HepG2 (cell line): ENCODE measurements around the gene PLSCR5. TPM values are rescaled to one million over a fixed set of nuclear protein-coding genes. Genes with fewer than 3 reads are reported as not detected.

Source experiments
- ATAC-seq: fragments of 200-7000 bp; cut with Tn5 transposase; 3 replicates; pipeline ENCODE4 v1.9.1; 2020; ENCODE audit warnings: mild to moderate bottlenecking, moderate library complexity
- BruUV-seq: library from RNA; stranded (reverse); fragments of 400-500 nt; replicated peaks from 2 replicates; lab custom pipeline; 2021; lab: Mats Ljungman, UMichigan
- CTCF ChIA-PET: fragments of 300-600 bp; formaldehyde crosslinking; extraction: SDS; loops from one replicate; lab custom pipeline; 2021; ENCODE audit warnings: low total read pairs, inconsistent platforms, low intra/inter-chr PET ratio; lab: Yijun Ruan, JAX
- POLR2A ChIA-PET: fragments of 350-600 bp; sonication (Branson Sonifier 250); formaldehyde crosslinking; loops from one replicate; lab custom pipeline; 2020; ENCODE audit warnings: antibody characterized with exemption, inconsistent platforms; lab: Yijun Ruan, JAX
- DNase-seq: peaks from one replicate; pipeline ENCODE4 v3.0.0-alpha.2; 2015; ENCODE audit warnings: low spot score
- FAIRE-seq: peaks from 3 replicates; lab custom pipeline; 2011; peaks lifted over from hg19 to GRCh38; lab: Jason Lieb, UNC
- H2AFZ ChIP-seq: one replicate; pipeline ENCODE4 v1.6.1; 2011; ENCODE audit warnings: low read length, inconsistent platforms
- H3K27ac ChIP-seq: fragments of 300-600 bp; 3 replicates; pipeline ENCODE4 v1.8.0; 2011; ENCODE audit warnings: mixed run types, mild to moderate bottlenecking, mixed read lengths, low read length, inconsistent platforms; ENCODE audit not compliant: insufficient read depth; ENCODE audit errors: extremely low read length
- H3K27me3 ChIP-seq, 2 experiments: fragments of 200-600 bp in 1 of 2; 2 replicates in 1 of 2; 3 replicates in 1 of 2; pipeline versions ENCODE4 v1.6.0 to v1.8.0; 2011; ENCODE audit warnings: low read length in 2 of 2, mild to moderate bottlenecking in 2 of 2, moderate library complexity in 2 of 2, inconsistent platforms in 1 of 2; ENCODE audit not compliant: insufficient read depth in 2 of 2, control insufficient read depth in 1 of 2
- H3K36me3 ChIP-seq, 2 experiments: fragments of 200-600 bp in 1 of 2; replicated peaks in 1 of 2; 2 replicates in 1 of 2; 3 replicates in 1 of 2; pipeline versions ENCODE4 v1.5.1 to v1.8.0; 2011; ENCODE audit warnings: low read length in 2 of 2, inconsistent platforms in 1 of 2; ENCODE audit not compliant: insufficient read depth in 2 of 2, control insufficient read depth in 1 of 2
- H3K4me1 ChIP-seq: 2 replicates; pipeline ENCODE4 v1.5.1; 2012; ENCODE audit warnings: low read length, inconsistent platforms; ENCODE audit not compliant: insufficient read depth
- H3K4me2 ChIP-seq: 2 replicates; pipeline ENCODE4 v1.6.0; 2011; ENCODE audit warnings: low read depth, low read length, inconsistent platforms
- H3K4me3 ChIP-seq, 3 experiments: fragments of 200-600 bp in 1 of 3; sonication (generic), shearing (Covaris generic) in 1 of 3; replicated peaks in 1 of 3; 2 replicates each; pipeline ENCODE4 v1.5.1; 2011 to 2016; ENCODE audit warnings: low read length in 3 of 3, inconsistent platforms in 2 of 3, low read depth in 2 of 3, mild to moderate bottlenecking in 2 of 3, control low read depth in 1 of 3, mixed read lengths in 1 of 3; ENCODE audit not compliant: insufficient read depth in 1 of 3
- H3K79me2 ChIP-seq: one replicate; pipeline ENCODE4 v1.6.1; 2011; ENCODE audit warnings: low read length, inconsistent platforms; ENCODE audit not compliant: insufficient read depth
- H3K9ac ChIP-seq: 2 replicates; pipeline ENCODE4 v1.6.0; 2011; ENCODE audit warnings: mild to moderate bottlenecking, low read depth, low read length, inconsistent platforms; ENCODE audit not compliant: insufficient read depth
- H3K9me3 ChIP-seq: 2 replicates; pipeline ENCODE4 v1.5.1; 2012; ENCODE audit warnings: mild to moderate bottlenecking, low read length
- H4K20me1 ChIP-seq: 2 replicates; pipeline ENCODE4 v1.6.0; 2011; ENCODE audit warnings: inconsistent platforms, mild to moderate bottlenecking, low read length, moderate library complexity; ENCODE audit not compliant: insufficient read depth
- E2F5 ChIP-seq: sonication (generic); formaldehyde crosslinking; conservative IDR thresholded peaks from 2 replicates; pipeline ENCODE4 v1.4.0; 2020; ENCODE audit warnings: missing genetic modification reagents
- ELF4 ChIP-seq: sonication (generic); formaldehyde crosslinking; IDR thresholded peaks from 2 replicates; pipeline ENCODE4 v1.5.0; 2020; ENCODE audit warnings: missing genetic modification reagents, mild to moderate bottlenecking, moderate library complexity, borderline replicate concordance
- KLF12 ChIP-seq: sonication (generic); formaldehyde crosslinking; IDR thresholded peaks from 2 replicates; pipeline ENCODE4 v1.4.0; 2020; ENCODE audit warnings: missing genetic modification reagents, borderline replicate concordance
- PITX1 ChIP-seq: sonication (generic); formaldehyde crosslinking; IDR thresholded peaks from 2 replicates; pipeline ENCODE4 v1.5.1; 2020; ENCODE audit warnings: mild to moderate bottlenecking, missing genetic modification reagents
- RBFOX2 ChIP-seq: fragments of 200-400 bp; formaldehyde crosslinking; IDR thresholded peaks from 2 replicates; pipeline ENCODE4 v1.6.1; 2017; ENCODE audit warnings: low read depth, mild to moderate bottlenecking, low read length
- SMYD3 ChIP-seq: sonication (generic); formaldehyde crosslinking; IDR thresholded peaks from 2 replicates; pipeline ENCODE4 v1.8.1; 2023; ENCODE audit warnings: mild to moderate bottlenecking, missing genetic modification reagents
- TCF12 ChIP-seq, 2 experiments: fragments of 450-650 bp in 1 of 2; sonication (generic) in 1 of 2; formaldehyde crosslinking in 1 of 2; IDR thresholded peaks; 2 replicates each; pipeline versions ENCODE4 v1.6.1 to v1.8.0; 2017 to 2022; ENCODE audit warnings: antibody characterized with exemption in 1 of 2, mild to moderate bottlenecking in 1 of 2, missing genetic modification reagents in 1 of 2, moderate library complexity in 1 of 2
- ZNF12 ChIP-seq: sonication (generic); formaldehyde crosslinking; IDR thresholded peaks from 2 replicates; pipeline ENCODE4 v1.5.0; 2020; ENCODE audit warnings: missing genetic modification reagents
- in situ Hi-C: cut with HindIII; loops from 2 replicates; pipeline ENCODE4 v1.10.0; 2017; ENCODE audit warnings: low pct_unique_long_range_greater_than_20kb; ENCODE audit not compliant: extremely low pct_ligation_motif_present
- intact Hi-C: fragments of 100-400 bp; cut with micrococcal nuclease; formaldehyde crosslinking; loops from one replicate; pipeline ENCODE4 v1.10.0; 2022; ENCODE audit not compliant: unreplicated experiment
- polyA plus RNA-seq, 8 experiments: library from polyadenylated mRNA; depleted of rRNA in 3 of 8; stranded (reverse) in 7 of 8; unstranded in 1 of 8; fragments of >200 nt; fragmentation: Illumina TruSeq in 4 of 8; extraction: Trizol in 4 of 8; gene quantifications; 2 replicates each; pipeline versions ENCODE4 v1.2.1 to v1.2.3, GENCODE V29; 2011 to 2016; ENCODE audit warnings: low read depth in 4 of 8, missing spikeins in 1 of 8, mixed read lengths in 1 of 8; ENCODE audit not compliant: insufficient read depth in 1 of 8
- total RNA-seq, 5 experiments: library from RNA; depleted of rRNA; stranded (reverse); fragments of >200 nt; fragmentation: Illumina TruSeq; extraction: Trizol; gene quantifications; 2 replicates each; pipeline ENCODE4 v1.2.3, GENCODE V29; 2016; ENCODE audit warnings: low read depth in 1 of 5
- TF ChIP-seq, protein P1 (sequence below): sonication (generic); formaldehyde crosslinking; IDR thresholded peaks from 2 replicates; pipeline ENCODE4 v1.4.0; 2020; ENCODE audit warnings: missing genetic modification reagents, borderline replicate concordance

Gene PLSCR5
- total and polyA plus RNA-seq, 2 of the 13 experiments (the other 11 are each of a cell fraction or from before 2014, with no cell fraction given) = 0.50 TPM; not detected in 1

GRCh38 chr3:146585156-146585555 is 20.0 kb downstream of the PLSCR5 start:
- H3K36me3 ChIP-seq = no peaks in the 10 kb centered on the region
- no TSS peak for BruUV-seq
- DNase-seq = no peak
- no peak overlapping the region for H3K4me3 ChIP-seq
- no peak for FAIRE-seq
- in situ Hi-C loops = no loop called here
- ATAC-seq = no peak
- no peak overlapping the region for H2AFZ ChIP-seq
- no peaks in the 10 kb centered on the region for H4K20me1 ChIP-seq
- CTCF ChIA-PET = no interaction called here
- peaks cover 38% of the 10 kb centered on the region for H3K4me1 ChIP-seq
- no peaks in the 10 kb centered on the region for H3K27me3 ChIP-seq
- POLR2A ChIA-PET = no interaction called here
- no peaks in the 10 kb centered on the region for H3K79me2 ChIP-seq
- intact Hi-C loops = no loop called here
- H3K9me3 ChIP-seq = peaks cover 17% of the 10 kb centered on the region
- no peak overlapping the region for H3K4me2 ChIP-seq
- H3K9ac ChIP-seq = no peak overlapping the region
- TF ChIP-seq ZNF12 (no peak), RBFOX2 (no peak), SMYD3 (no peak), ELF4 (CRISPR knock-in tag) (no peak), E2F5 (CRISPR knock-in tag) (no peak), TCF12 (IDR thresholded peaks at IDR 0.05) (no peak), TCF12 (CRISPR knock-in tag; IDR thresholded peaks at IDR 0.05) (no peak), KLF12 (CRISPR knock-in tag) (no peak), PITX1 (no peak)
- TF ChIP-seq, protein P1, sequence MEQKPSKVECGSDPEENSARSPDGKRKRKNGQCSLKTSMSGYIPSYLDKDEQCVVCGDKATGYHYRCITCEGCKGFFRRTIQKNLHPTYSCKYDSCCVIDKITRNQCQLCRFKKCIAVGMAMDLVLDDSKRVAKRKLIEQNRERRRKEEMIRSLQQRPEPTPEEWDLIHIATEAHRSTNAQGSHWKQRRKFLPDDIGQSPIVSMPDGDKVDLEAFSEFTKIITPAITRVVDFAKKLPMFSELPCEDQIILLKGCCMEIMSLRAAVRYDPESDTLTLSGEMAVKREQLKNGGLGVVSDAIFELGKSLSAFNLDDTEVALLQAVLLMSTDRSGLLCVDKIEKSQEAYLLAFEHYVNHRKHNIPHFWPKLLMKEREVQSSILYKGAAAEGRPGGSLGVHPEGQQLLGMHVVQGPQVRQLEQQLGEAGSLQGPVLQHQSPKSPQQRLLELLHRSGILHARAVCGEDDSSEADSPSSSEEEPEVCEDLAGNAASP (CRISPR knock-in tag) = no peak
- no peak overlapping the region for H3K27ac ChIP-seq
